Left lobe of liver (tissue), 2 donors: Measurements from ENCODE around the gene PAMR1. TPM values are rescaled to one million over a fixed set of nuclear protein-coding genes. Genes with fewer than 3 reads are reported as not detected.

Source experiments
- ATAC-seq: fragments of 200-7000 bp; cut with Tn5 transposase; one replicate; pipeline ENCODE4 v1.9.1; 2020; ENCODE audit warnings: mild to moderate bottlenecking, moderate library complexity
- DNase-seq: peaks from one replicate; pipeline ENCODE4 v3.0.0-alpha.2; 2020; ENCODE audit warnings: low spot score
- total RNA-seq: library from RNA; stranded (reverse); gene quantifications from one replicate; pipeline ENCODE4 v1.2.1, GENCODE V29; 2021
- donor health status: DM: no; HTN: no; CAD: no; lungs with moderate emphysema.
- donor health status: DM: no; HTN: yes; CAD: no.

PAMR1 gene
- total RNA-seq, 1 donor from 2014 or later, result 1.8 TPM

DNA sequence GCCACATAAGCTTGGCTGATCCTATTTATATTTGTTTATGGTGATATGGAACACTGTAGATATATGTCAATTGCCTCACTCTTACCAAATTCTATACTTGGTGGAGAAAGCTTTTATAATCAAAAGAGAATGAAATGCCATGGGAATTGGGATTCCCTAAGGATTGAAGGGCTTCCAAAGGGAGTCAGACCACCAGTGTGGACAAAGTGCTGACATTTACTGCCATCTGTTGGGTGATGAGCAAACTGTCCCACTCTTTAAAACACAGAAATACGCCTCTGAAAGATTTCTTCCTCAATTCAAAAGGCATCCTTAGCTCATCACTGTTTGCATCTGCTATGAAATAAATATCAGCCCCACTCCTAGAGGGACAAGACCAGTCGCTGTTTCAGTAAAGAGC lies 113.1 kb downstream of the PAMR1 start:
- ATAC-seq, result peak; percentile 39

GRCh38 chr11:35407041-35407440 lies 118.4 kb downstream of the PAMR1 start:
- ATAC-seq (no peak), DNase-seq (no peak)

More for the DNA sequence above, 113.1 kb downstream of the PAMR1 start:
- no peak for DNase-seq

- ATAC-seq (peak; percentile 88), DNase-seq (no peak)
Observed at GRCh38 chr11:35404388-35404775, 121.0 kb downstream of the PAMR1 start.

DNA sequence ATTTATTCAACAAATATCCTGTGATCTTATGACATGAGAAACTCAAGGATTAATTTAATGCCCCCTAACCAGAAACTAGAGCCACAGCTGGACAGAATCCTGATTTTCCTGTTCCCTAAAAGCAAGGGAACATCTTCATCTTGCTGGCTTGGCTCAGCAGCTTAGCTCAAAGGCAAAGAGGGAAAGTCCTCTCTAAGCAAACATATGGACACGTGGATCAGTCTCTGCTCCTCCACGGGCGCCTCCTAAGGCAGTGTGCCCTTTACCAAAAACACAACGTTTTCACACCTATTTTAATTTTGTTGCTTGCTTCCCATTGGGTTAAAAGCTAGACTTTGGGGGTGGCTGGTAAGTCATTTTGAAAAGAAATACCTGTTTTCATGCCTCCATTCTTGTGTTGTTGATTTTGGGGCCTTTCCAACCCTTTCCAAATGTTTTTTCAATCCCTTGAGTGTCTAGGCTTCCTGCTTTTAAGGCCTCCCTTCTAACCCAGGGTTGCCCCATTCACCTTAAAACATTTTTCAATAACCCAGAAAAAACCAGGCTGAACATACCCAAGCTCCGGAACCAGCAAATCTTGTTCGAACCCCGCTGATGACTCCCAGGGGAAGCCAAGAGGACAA lies 121.5 kb downstream of the PAMR1 start:
- ATAC-seq (peak; percentile 88), DNase-seq (no peak)

DNA sequence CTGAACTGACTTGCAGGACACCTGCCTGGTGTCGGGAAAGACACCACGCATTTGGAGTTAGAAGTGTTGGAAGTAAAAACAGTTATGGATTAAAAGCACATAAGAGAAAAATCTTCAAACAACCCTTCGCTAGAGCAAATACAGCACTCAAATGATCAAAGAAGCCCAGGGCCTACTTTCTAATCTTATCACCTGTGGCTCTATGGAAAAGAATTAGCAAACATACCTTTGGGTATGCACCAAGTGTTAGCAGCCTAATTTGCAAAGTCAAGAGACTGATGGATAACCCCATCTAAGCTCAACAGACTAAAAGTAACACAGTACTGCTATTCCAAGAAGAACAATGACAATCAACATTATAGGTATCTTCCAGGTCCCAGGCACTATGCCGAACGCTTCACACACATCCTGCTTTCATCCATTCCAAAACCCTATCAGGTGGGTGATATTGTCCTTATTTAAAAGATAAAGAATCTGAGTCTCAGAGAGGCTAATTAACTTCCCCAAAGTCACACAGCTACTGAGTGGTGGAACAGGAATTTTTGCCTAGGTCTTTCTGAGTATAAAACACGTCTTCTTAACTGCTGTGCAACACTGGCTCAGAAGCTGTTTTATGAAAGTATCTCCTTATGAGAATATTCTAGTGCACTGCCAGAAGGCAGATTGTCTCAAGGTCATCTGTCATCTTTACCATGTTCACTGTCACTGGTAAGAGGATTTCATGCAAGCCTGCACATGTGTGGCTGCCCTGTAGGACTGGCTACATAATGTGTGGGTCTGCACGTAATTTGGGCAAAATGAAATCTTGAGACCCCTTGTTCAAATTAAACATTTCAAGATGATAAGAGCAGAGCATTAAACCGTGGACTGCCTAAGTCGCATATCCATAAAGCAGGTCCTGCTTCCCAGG lies 122.4 kb downstream of the PAMR1 start:
- DNase-seq, result no peak
- no peak for ATAC-seq

DNA sequence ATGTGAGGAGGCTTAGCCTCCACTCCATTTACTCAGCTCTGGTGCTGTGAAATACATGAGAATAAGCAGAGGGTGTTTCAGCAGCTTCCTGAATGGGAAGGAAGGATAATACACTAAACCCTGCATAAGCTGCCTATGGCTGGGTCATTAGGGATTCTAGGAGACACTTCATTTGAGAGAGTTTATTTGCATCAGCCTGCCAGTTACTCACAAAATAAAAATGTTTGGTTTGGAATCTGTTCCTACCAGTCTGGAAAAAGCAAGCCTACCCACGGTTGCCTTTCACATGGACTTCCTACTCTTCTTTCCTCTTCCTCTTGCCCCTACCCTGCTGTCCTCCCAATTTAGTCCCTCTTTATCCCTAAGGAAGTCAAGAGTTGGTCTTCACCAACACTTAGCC lies 126.5 kb downstream of the PAMR1 start:
- DNase-seq (no peak), ATAC-seq (no peak)

GRCh38 chr11:35394941-35395340 lies 130.5 kb downstream of the PAMR1 start:
- no peak for ATAC-seq
- no peak for DNase-seq

GRCh38 chr11:35393098-35393497 lies 132.3 kb downstream of the PAMR1 start:
- DNase-seq (no peak), ATAC-seq (no peak)

- peak; percentile 88 for ATAC-seq
- peak; percentile 86 for DNase-seq
Observed at GRCh38 chr11:35391922-35392688, 133.3 kb downstream of the PAMR1 start.

DNA sequence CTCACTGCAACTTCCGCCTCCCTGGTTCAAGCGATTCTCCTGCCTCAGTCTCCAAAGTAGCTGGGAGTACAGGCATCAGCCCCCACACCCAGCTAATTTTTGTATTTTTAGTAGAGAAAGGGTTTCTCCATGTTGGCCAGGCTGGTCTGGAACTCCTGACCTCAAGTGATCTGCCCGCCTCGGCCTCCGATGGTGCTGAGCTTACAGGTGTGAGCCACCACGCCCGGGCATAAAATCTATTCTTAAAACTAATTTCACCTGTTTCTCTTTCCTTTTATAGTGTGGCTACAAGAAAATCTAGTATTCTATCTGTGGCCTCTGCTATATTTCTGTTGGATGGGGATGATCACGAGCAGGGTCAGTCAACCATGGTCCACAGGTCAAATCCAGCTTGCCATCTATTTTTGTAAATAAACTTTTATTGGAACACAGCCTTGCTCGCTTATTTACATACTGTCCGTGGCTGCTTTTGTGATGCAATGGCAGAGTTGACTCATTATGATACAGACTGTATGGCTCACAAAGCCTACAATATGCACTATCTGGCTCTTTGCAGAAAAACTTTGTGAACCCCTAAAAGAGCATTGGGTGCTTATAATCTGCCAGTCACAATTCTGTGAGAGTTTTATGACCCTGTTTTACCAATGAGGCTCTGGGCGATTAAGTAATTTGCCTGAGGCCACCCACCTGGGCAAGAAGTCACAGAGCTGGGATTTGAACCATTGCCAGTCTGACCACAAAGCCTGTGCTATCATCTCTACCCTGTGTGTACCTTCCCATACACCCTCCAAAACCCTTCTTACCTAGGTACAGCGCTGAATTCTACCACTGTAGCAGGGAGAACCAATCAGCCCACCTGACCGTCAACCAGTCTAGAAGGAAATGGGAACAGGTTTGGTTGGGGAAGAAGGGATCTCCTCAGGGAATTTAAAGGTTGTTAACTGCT lies 134.4 kb downstream of the PAMR1 start:
- peak; percentile 76 for DNase-seq
- ATAC-seq, result peak; percentile 79

DNA sequence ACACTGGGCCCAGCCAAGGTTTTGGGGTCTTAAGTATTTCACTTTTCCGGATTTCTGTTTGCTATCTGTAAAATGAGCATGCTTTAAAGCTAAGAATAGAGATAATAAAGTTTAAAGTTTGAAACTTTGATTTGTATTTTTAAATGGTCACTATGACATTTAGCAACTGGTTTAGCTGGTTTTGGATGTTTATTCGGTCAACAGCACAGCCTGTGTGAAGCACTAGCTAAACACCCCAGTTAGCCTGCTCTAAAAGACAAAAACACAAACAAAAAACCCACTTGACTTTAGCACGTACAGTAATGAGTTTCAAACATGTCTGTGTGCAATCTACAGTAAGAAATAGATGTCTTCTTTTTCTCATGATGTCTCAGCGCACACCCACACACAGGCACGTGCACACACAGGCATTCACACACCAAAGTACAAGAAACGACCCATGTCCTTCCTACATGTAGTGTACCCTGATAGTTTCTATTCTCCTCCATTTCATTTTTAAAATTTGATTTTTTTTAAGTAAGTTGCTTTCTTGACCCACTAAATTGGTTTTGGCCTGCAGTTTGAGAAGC lies 135.4 kb downstream of the PAMR1 start:
- DNase-seq (no peak), ATAC-seq (no peak)

GRCh38 chr11:35389112-35389511 lies 136.3 kb downstream of the PAMR1 start:
- no peak for DNase-seq

DNA sequence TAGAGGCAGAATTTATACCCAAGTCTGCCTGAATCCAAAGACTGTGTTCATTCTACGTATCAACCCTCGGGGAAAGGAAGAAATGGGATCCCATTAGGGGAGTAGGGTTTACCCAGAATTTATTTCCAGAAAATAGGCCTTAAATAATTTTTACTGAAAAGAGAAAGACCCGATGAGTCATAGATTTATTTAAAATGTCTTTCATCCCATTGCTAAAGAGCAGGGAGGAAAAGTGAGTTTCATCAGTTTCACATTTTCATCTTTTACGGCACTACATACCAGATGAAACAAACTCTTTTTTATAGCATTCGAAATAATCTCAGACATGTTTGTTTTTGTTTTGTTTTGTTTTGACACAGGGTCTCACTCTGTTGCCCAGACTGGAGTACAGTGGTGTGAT lies 137.4 kb downstream of the PAMR1 start:
- ATAC-seq (no peak), DNase-seq (no peak)

More at GRCh38 chr11:35389112-35389511, 136.3 kb downstream of the PAMR1 start:
- ATAC-seq, result no peak

DNA sequence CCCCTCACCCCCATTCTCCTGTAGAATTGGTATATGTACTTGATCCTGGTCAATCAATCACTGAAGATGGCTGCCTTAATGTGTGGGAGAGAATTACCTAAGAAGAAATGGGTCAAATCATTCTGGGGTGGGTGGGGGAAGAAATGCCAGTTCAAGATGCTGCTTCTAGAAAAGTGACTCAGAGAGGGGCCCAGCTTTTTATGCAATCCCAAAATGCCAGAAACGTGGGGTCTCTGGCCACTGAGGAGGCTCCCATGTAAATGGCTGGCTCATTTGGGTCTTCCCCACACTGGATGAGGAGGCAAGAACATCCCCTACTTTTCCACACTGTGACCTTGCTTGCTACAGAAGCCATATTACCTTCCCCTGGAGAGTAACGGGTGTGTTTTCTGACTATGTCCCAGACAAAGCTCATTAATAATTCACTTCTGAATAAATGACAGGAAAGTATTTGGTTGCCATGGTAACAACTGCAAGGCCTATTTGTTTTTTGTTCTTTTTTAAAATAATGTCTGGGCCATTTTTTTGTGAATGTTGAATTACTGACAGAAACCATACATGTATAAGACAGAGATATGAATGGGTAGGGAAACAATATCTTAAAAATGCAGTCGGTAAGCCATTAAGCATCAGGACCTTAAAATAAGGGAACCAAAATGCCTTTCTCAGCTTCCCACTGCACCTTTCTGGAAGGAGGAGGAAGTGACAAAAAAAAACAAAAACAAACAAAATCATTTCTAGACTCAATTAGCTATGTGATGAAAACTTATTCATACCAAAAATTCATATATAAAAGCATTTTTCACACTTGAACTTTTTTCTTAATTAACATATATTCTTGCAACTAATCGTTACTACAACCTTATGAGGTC lies 138.1 kb downstream of the PAMR1 start:
- DNase-seq (no peak), ATAC-seq (no peak)

- DNase-seq, result no peak
- no peak for ATAC-seq
Observed at GRCh38 chr11:35383953-35384352, 141.5 kb downstream of the PAMR1 start.
